Esophagus muscularis mucosa (tissue), 4 donors: ENCODE data around the gene SLC25A1. TPM values are rescaled to one million over a fixed set of nuclear protein-coding genes. Genes with fewer than 3 reads are reported as not detected.

ENCODE experiments used
- DNase-seq: peaks from one replicate; pipeline ENCODE4 v3.0.0-alpha.2; 2017; ENCODE audit errors: extremely low spot score
- H3K27ac ChIP-seq, 4 donors: fragments of 200-600 bp; sonication (generic); replicated peaks in 1 of 4; 1 replicate in 3 of 4; 2 replicates in 1 of 4; pipeline ENCODE4 v1.5.1; 2016 to 2019; ENCODE audit warnings: mild to moderate bottlenecking in 1 of 4
- H3K27me3 ChIP-seq, 4 donors: fragments of 200-600 bp; sonication (generic); one replicate each; pipeline versions ENCODE4 v1.5.1 to v1.6.0; 2016 to 2019
- H3K36me3 ChIP-seq, 4 donors: fragments of 200-600 bp; sonication (generic); one replicate each; pipeline ENCODE4 v1.5.1; 2016 to 2019
- H3K4me1 ChIP-seq, 4 donors: fragments of 200-600 bp; sonication (generic); one replicate each; pipeline ENCODE4 v1.5.1; 2016 to 2019
- H3K4me3 ChIP-seq, 4 donors: fragments of 200-600 bp; sonication (generic); 1 replicate in 2 of 4; 2 replicates in 2 of 4; pipeline ENCODE4 v1.5.1; 2016 to 2019; ENCODE audit warnings: mild to moderate bottlenecking in 4 of 4, moderate library complexity in 1 of 4
- H3K9me3 ChIP-seq, 4 donors: fragments of 200-600 bp; sonication (generic); 1 replicate in 3 of 4; 2 replicates in 1 of 4; pipeline ENCODE4 v1.5.1; 2016 to 2019
- CTCF ChIP-seq, 3 experiments: fragments of 200-600 bp in 2 of 3; fragments of 450-650 bp in 1 of 3; sonication (generic) in 2 of 3; IDR thresholded peaks; one replicate each; pipeline ENCODE4 v1.5.1; 2017 to 2019; ENCODE audit warnings: antibody characterized with exemption in 3 of 3, mild to moderate bottlenecking in 2 of 3, moderate library complexity in 1 of 3
- EP300 ChIP-seq: sonication (generic); formaldehyde crosslinking; IDR thresholded peaks from one replicate; pipeline ENCODE4 v1.6.1; 2017; ENCODE audit warnings: antibody characterized with exemption
- POLR2A ChIP-seq: fragments of 450-650 bp; IDR thresholded peaks from one replicate; pipeline ENCODE4 v1.6.1; 2017; ENCODE audit warnings: antibody characterized with exemption, moderate library complexity, mild to moderate bottlenecking, low read depth
- POLR2AphosphoS5 ChIP-seq, 2 donors: sonication (generic); formaldehyde crosslinking; IDR thresholded peaks; one replicate each; pipeline ENCODE4 v1.6.1; 2017; ENCODE audit warnings: antibody characterized with exemption in 2 of 2
- whole genome bisulfite sequencing: methylation state at CpG from one replicate; pipeline ENCODE4 v1.1.5; 2018; 5-methylcytosine and 5-hydroxymethylcytosine counted together
- intact Hi-C: fragments of 100-400 bp; cut with DNase I; formaldehyde crosslinking; loops from one replicate; pipeline ENCODE4 v1.15.1; 2023
- total RNA-seq, 4 donors: library from RNA; depleted of rRNA; stranded (reverse); fragments of >200 nt; gene quantifications; one replicate each; pipeline versions ENCODE4 v1.1.0 to v1.2.1, GENCODE V29; 2016

Gene SLC25A1
- total RNA-seq, 4 donors from 2014 or later = 57.3 to 88.9 (median 71.8) TPM

GRCh38 chr22:19137384-19138216 lies 40.9 kb downstream of the SLC25A1 start:
- peaks cover 0 to 4% (median 2%) of the 10 kb centered on the region in 4 donors for H3K4me1 ChIP-seq
- 82% methylated on average over 7 of the region's 11 CpGs for WGBS
- intact Hi-C loops = no loop called here
- H3K27ac ChIP-seq = no peak overlapping the region
- TF ChIP-seq POLR2A (no peak), CTCF (IDR thresholded peaks at IDR 0.05) (no peak), EP300 (no peak), POLR2AphosphoS5 (IDR thresholded peaks at IDR 0.05) (no peak)
- H3K36me3 ChIP-seq = peaks cover 89 to 100% (median 98%) of the 10 kb centered on the region in 4 donors
- DNase-seq = no peak
- no peaks in the 10 kb centered on the region for H3K9me3 ChIP-seq
- H3K27me3 ChIP-seq = no peaks in the 10 kb centered on the region
- no peak overlapping the region for H3K4me3 ChIP-seq

- Histone ChIP-seq H3K4me3 (no peak overlapping the region), H3K27me3 (no peaks in the 10 kb centered on the region), H3K4me1 (no peaks in the 10 kb centered on the region), H3K9me3 (no peaks in the 10 kb centered on the region), H3K27ac (no peak overlapping the region), H3K36me3 (peaks cover 83 to 100% (median 97%) of the 10 kb centered on the region in 4 donors)
- intact Hi-C loops = no loop called here
- no peak for DNase-seq
- no peak for TF ChIP-seq EP300
- 95% methylated on average over 10 of the region's 10 CpGs for WGBS
These were observed 41.6 kb downstream of the SLC25A1 start for GRCh38 chr22:19136915-19137314.

GRCh38 chr22:19134874-19135273 lies 43.7 kb downstream of the SLC25A1 start:
- H3K4me3 ChIP-seq = no peak overlapping the region
- no peak for DNase-seq
- peaks cover 63 to 87% (median 82%) of the 10 kb centered on the region in 4 donors for H3K36me3 ChIP-seq
- H3K9me3 ChIP-seq = no peaks in the 10 kb centered on the region
- H3K27me3 ChIP-seq = no peaks in the 10 kb centered on the region
- H3K4me1 ChIP-seq = no peaks in the 10 kb centered on the region
- intact Hi-C loops = no loop called here
- no peak overlapping the region for H3K27ac ChIP-seq
- 89% methylated on average over 3 of the region's 18 CpGs for WGBS
- TF ChIP-seq CTCF (IDR thresholded peaks at IDR 0.05) (no peak), POLR2AphosphoS5 (IDR thresholded peaks at IDR 0.05) (no peak), POLR2A (no peak), EP300 (no peak)

- peaks cover 57 to 82% (median 77%) of the 10 kb centered on the region in 4 donors for H3K36me3 ChIP-seq
- no peak for DNase-seq
These were observed 44.2 kb downstream of the SLC25A1 start for GRCh38 chr22:19134176-19134831.

More at GRCh38 chr22:19134176-19134831, 44.2 kb downstream of the SLC25A1 start:
- WGBS = 87% methylated on average over 10 of the region's 21 CpGs
- no peaks in the 10 kb centered on the region for H3K4me1 ChIP-seq
- TF ChIP-seq CTCF (IDR thresholded peaks at IDR 0.05) (no peak), EP300 (no peak), POLR2A (no peak), POLR2AphosphoS5 (IDR thresholded peaks at IDR 0.05) (no peak)
- H3K4me3 ChIP-seq = no peak overlapping the region
- H3K9me3 ChIP-seq = no peaks in the 10 kb centered on the region
- intact Hi-C loops = no loop called here
- no peaks in the 10 kb centered on the region for H3K27me3 ChIP-seq
- no peak overlapping the region for H3K27ac ChIP-seq
